ENCODE data around the gene SPACA6.

The SPACA6 gene

DNA sequence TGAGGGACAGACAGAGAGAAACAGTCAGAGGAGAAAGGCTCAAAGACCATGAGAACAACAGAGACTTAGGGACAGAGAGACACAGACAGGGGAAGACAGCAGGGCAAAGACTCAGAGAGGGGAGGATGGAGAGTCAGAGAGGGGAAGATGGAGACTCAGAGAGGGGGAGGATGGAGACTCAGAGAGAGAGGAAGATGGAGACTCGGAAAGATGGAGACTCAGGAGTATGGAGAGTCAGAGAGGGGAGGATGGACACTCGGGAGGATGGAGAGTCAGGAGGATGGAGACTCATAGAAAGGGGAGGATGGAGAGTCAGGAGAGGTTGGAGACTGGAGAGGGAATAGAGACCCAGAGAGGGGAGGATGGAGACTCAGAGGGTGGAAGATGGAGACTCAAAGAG, 689 bp downstream of the SPACA6 start:
- TF ChIP-seq, protein P1, sequence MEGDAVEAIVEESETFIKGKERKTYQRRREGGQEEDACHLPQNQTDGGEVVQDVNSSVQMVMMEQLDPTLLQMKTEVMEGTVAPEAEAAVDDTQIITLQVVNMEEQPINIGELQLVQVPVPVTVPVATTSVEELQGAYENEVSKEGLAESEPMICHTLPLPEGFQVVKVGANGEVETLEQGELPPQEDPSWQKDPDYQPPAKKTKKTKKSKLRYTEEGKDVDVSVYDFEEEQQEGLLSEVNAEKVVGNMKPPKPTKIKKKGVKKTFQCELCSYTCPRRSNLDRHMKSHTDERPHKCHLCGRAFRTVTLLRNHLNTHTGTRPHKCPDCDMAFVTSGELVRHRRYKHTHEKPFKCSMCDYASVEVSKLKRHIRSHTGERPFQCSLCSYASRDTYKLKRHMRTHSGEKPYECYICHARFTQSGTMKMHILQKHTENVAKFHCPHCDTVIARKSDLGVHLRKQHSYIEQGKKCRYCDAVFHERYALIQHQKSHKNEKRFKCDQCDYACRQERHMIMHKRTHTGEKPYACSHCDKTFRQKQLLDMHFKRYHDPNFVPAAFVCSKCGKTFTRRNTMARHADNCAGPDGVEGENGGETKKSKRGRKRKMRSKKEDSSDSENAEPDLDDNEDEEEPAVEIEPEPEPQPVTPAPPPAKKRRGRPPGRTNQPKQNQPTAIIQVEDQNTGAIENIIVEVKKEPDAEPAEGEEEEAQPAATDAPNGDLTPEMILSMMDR (conservative IDR thresholded peaks at IDR 0.05; ENCODE audit: control insufficient read depth, insufficient read depth, low read depth, low read length) = no peak
- H3K4me3 ChIP-seq (ENCODE audit: control insufficient read depth, low read depth, low read length) = no peak overlapping the region
- no peak for DNase-seq (ENCODE audit: low read depth)

DNA sequence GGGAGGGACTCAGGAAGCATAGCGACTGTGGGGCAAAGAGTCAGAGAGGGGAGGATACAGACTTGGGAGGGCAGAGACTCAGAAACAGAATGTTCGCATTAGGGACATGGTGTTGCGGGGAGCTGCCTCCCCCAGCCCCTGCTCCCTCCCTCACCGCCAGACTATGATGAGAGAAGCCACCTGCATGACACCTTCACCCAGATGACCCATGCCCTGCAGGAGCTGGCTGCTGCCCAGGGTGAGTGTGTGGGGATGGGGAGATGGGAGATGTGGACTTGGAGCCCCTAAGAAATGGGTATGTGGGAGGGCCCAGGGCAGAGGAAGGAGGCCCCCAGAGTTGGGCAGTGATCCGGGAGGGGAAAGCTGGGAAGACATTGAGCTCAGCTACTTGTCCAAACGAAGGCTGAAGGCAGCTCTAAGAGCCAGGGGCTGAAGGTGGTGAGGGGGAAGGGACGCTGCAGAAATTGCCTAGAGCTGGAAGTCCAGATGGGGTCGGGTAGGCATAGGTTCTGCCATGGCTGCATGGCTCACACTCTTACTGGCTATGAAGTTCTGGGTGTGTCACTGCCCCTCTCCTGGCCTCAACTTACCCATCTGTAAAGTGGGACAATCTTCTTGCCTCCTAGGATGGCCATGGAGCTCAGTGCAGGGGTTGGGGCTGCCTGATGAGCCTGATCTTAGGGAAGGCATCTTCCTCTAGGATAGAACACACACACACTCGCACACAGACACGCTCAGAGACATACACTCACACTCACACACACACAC, 1.4 kb downstream of the SPACA6 start:
- H3K4me3 ChIP-seq (ENCODE audit: control insufficient read depth, low read depth, low read length) = no peak overlapping the region
- TF ChIP-seq, protein P1 (conservative IDR thresholded peaks at IDR 0.05; ENCODE audit: control insufficient read depth, insufficient read depth, low read depth, low read length) = no peak
- DNase-seq (ENCODE audit: low read depth) = no peak

DNA sequence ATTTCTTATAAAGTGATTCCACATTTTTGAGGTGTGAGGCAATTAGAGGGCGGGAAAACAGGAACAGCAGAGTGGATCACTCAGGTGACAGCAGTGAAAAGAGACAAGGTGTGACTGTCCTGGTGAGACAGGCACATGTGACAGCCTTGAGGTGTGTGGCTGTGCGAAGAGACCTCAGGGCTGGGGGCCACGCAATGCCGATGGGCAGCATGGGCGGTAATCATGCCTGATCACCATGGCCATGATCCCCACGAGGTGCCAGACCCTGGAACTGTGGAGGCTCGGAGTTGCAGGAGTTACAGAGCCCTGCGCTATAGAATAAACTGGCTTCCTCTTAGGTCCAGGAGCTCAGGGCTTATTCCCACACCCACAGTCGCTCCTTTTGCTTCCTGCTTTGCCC, 2.0 kb downstream of the SPACA6 start:
- H3K4me3 ChIP-seq (ENCODE audit: control insufficient read depth, low read depth, low read length) = no peak overlapping the region
- DNase-seq (ENCODE audit: low read depth) = no peak
- TF ChIP-seq, protein P1 (conservative IDR thresholded peaks at IDR 0.05; ENCODE audit: control insufficient read depth, insufficient read depth, low read depth, low read length) = no peak

DNA sequence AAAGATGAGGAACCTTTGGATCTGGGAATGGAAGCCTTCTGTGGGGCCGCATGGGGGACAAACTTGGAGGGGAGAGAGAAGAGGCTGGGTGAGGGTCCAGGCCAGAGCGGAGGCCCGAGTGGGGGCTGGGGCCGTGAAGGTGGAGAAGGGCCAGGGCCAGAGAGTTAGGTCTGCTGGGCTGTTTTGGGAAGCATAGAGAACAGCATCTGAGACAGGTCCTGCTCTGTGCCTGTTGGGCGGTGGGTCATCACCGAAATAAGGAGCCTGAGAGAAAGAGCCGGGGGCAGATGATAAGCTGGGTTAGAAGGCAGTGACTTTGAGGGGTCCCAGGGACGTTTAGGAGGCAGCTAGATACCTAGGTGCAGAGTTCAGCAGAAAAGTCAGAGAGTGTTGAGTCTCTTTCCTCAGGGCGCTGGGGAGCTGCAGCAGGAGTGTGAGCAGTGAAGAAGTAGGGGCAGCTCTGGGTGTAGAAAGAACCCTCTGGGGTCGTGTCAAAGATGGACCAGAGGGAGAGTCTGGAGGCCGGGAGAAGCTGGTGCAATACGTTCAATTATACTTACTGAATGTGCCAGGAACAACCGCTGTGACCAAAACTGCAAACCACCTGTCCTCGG, 2.7 kb downstream of the SPACA6 start:
- no peak overlapping the region for H3K4me3 ChIP-seq (ENCODE audit: control insufficient read depth, low read depth, low read length)
- TF ChIP-seq, protein P1 (conservative IDR thresholded peaks at IDR 0.05; ENCODE audit: control insufficient read depth, insufficient read depth, low read depth, low read length) = no peak
- no peak for DNase-seq (ENCODE audit: low read depth)

DNA sequence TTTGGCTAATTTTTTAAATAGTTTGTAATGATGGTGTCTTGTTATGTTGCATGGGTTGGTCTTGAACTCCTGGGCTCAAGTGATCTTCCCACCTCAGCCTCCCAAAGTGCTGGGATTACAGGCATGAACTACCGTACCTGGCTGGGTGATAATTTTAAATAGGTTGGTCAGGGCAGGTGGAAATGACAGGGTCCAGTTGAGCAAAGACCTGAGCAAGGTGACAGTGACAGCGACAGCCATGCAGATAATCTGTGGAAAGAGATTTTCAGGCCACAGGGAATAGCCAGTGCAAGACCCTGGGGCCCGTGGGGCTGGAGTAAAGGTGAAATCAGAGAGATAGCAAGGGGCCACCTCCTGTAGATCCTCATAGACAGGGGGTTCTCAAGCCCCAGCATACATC, 3.5 kb downstream of the SPACA6 start:
- H3K4me3 ChIP-seq (ENCODE audit: control insufficient read depth, low read depth, low read length) = no peak overlapping the region
- TF ChIP-seq, protein P1 (conservative IDR thresholded peaks at IDR 0.05; ENCODE audit: control insufficient read depth, insufficient read depth, low read depth, low read length) = no peak
- no peak for DNase-seq (ENCODE audit: low read depth)

DNA sequence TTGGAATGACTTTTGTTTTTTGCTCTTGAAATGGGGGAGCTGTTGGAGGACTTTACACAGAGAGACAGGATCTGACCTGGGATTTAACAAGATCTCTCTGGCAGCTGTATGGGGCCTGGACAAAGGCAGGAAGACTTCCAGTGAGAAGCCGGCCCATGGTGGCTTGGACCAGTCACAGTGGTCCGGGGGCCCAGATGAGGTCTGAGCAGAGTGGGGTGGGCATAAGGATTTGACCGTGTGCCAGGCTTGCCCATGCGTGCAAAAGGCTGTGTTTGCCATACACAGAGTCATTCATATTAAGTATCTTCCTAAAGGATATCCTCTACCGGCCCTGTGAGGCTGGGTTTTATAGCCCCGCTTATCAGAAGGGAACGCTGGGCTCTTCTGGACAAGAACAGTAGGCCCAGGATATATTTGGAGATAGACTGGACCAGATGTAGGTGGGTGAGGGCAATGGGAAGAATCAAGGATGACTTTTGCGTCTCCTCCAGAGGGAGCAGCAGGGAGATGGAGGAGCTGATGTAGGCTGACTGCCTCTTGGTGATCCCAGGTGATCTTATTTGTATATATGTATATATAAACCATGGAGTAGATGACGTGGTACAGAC, 4.1 kb downstream of the SPACA6 start:
- TF ChIP-seq, protein P1 (conservative IDR thresholded peaks at IDR 0.05; ENCODE audit: control insufficient read depth, insufficient read depth, low read depth, low read length) = no peak
- no peak overlapping the region for H3K4me3 ChIP-seq (ENCODE audit: control insufficient read depth, low read depth, low read length)

More for the DNA sequence above, 4.1 kb downstream of the SPACA6 start:
- DNase-seq (ENCODE audit: low read depth) = no peak
